GM19463 (cell line): ENCODE measurements around the gene EXD2.

ENCODE experiments used
- ATAC-seq: cut with Tn5 transposase; IDR thresholded peaks from one replicate; pipeline ENCODE4 v1.9.1; 2021; ENCODE audit warnings: mild to moderate bottlenecking, moderate library complexity; ENCODE audit not compliant: unreplicated experiment

EXD2 gene

DNA sequence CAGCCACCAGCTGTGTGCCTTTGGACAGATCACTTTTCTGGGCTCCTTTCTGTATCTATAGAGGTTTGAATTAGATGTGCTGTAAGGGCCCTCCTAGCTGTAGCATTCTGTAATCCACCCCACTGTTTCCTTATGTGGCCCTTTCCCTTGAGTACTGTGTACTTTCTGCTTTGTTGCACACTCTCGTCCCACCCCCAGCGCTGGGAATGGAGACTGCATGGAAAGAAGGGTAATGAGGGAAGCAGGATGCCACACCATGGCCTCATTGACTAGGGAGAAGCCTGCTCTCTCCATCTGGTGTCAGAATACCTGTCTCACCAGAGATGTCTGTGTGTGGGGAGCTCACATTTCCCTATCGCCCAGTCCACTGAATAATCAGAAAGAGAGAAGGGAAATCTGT is 55.0 kb downstream of the EXD2 start:
- ATAC-seq: no peak

DNA sequence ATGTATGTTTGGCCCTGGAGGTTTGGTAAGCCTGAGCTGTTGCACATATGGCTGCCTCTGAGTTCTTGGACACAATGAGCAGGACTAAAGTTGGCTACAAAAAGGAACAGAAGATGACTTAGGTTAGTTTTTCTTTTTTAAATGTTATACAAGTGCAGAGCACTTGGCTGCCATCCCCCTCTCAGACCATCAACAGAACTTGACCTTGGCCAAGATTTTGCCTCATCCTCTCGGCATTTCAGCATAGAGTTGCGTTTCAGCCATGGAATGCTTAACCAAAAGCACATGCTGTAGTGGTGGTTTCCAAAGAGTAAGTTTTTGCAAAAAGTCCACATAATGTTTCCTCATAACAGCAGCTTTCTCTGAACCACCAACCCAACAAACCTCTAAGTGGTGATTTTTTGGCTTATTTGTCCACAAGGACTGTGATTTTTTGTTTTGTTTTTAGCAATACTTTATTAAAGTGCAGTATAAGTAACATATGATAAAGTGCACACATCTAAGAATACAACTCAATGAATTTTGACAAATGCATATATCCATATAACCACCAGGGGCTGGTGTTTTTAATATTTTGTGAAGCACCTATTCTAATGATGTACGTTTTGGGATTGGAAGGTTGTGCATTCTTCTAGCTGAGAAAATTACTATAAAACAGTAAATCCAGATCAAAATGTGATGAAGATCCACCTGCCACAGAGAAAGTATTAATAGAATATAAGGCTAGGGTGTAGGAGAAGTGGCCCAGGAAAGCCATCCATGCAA is 56.6 kb downstream of the EXD2 start:
- ATAC-seq: no peak

DNA sequence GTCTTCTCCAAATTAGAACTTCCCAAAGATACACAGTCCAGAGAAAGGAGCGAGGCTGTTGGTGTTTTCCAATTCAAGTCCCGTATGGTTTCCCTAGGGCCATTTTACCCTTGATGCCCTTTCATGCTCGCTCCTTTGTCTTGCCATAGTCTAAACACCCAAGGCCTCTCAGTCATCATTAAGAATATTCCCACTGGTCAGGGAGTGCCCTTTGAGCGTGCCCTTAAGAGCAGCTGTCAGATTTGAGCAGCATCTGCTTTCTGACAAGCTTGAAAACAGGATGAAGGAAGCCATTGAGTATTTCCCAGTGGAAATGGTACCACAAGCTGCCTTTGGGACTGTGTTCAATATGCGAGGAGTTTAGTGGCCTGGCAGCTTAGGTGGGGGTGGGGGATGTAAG is 58.3 kb downstream of the EXD2 start:
- no peak for ATAC-seq

DNA sequence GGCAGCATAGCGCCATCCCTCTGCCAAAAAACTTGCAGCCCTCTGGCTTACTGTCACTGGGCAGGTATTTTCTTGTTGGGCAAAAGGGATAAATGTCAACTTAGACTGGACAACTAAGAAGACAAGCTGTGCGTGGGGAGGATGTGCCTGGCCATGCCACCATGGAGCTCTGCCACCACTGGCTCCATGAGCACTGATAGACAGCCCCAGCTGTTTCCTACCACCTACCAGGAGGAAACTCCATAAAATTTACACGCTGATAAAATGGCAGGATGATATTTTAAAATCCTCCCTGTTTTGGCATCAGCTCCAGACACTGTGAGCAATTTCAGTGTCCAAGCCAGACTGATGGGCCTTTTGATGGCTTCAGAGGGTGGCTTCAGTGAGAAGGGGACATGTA is 61.6 kb downstream of the EXD2 start:
- ATAC-seq: no peak

DNA sequence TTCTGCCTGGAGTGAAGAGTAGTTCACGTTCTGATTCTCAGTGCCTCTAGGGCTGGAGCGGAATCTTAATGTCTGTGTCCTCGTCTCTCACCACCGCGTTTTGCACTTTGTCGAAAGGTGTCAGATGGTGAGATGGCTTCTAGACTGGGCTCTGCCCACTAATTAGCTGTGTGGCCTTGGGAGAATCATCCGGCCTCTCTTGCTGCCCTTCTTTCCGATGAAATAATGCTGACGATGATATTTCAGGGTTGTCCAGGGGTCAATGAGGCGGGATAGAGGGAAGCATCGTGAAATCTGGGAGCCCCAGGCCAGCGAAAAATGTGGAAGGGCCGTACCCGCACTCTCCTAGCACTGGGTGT is 67.8 kb downstream of the EXD2 start:
- ATAC-seq: no peak

DNA sequence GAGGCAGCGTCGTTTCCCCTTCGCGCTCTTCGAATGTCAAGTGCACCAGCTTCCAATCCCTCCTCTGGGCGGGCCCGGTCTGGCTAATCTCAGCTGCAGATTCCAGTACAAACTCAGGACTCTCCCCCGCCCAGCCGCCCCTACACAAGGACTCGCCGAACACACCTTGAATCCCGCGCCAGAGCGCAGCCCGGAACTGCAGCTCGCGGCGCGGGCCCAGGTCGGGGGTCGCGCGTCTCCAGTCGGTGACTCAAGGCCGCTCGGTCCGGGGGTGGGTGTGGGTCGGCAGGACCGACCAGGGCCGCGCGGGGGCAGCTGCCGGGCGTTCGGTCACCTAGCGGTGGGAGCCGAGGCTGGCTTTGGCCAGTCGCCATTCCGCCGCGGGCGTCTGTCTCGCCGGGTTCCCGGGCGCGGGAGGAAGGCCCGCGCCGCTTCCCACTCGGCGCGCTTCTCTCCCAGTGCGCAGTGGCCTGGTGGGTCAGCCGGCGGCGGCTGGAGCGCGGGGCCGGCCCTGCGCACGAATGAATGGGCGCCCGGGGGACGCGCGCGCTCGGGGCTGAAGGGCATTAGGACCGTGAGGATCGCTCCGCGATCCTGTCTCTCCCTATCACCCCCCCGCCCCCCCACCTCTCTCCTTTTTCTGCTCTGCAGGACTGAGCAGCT is 68.4 kb downstream of the EXD2 start, which contains the start of gene GALNT16:
Gene GALNT16 (plus strand): TSS at position 632 of the 663 bp plus-strand sequence. CDS start 133 bp downstream, outside the sequence.
- ATAC-seq: no peak

DNA sequence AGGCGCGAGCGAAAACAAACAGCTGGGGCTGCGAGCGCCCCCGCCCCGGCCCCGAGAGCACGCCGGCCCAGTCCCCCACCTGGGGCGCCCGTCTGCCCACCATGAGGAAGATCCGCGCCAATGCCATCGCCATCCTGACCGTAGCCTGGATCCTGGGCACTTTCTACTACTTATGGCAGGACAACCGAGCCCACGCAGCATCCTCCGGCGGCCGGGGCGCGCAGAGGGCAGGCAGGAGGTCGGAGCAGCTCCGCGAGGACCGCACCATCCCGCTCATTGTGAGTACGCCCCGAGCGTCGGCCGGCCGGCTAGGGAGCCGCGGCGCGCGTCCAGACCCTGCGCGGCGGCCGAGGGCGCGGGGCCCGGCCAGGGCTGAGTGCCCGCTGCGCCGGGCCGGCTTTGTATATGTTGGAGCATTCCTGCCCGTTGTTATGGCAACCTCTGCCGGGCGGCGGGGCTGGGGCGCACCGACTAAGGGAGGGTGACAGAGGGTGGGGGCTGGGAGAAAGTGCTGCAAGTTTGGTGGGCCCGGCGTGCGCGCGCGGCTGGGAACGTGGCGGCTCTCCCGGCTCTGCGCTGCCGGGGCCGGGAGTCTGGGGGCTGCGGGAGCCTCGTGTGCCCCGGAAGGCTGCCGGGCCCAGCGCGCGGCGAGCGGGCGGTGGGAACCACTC is 69.0 kb downstream of the EXD2 start:
- ATAC-seq: no peak

DNA sequence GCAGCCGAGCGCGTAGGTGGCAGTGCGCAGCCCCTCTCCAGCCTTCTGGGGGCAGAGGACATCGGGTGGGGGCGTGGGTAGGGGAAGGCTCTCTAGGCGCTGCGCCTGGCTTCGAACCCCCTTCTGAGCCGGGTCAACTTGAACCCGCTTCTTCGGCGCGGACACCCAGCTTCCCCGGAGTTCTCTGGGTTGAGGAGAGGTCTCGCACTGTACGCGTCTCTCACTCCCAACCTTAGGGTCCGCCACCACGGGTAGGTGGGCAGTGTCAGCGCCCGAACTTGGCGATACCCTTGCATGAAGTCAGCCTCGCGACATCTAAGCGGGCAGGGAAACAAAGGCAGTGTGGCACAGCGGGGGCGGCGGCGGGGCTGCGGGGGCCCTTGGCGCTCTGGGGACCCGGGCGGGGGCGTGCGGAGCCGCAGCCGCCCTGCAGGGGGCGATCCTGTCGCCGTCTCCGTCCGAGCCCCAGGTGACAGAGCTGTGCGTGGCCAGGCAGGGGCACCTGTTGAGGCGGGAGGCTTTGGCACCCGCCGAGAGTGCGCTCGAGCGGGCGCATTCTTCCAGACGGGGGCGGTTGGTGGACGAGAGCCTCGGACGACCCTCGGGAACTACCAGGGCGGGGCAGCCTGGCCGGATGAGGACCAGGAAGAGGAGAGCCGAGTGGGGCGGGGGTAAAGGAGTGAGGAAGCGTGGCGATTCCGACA is 69.7 kb downstream of the EXD2 start:
- peak; percentile 48 for ATAC-seq

DNA sequence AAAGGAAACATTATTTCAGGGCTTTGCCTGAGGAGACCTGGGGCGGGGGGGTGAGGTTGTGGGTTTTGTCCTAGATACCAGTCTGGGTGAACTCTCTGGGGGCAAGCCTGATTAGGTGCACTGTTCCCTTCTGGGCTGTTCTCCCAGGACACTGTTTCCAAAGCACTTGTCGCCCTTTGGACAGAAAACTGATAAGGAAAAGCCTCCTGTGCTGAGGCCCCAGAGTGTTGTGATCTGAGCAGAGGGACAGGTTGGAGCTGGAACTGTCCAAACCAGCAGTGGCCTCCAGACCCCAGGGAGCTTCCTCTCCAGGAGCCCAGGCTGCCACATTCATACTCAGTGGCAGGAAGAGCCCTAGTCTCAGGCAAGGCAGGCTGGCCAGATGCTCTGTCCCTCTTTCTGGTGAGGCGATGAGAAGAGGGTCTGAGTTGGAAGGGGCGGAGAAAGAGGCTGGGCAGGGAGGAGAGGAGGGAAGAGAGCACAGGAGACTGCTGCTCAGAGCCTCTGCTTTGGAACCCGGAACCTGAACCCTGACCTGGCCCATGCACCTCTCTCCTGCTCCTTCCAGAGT is 70.5 kb downstream of the EXD2 start:
- no peak for ATAC-seq

DNA sequence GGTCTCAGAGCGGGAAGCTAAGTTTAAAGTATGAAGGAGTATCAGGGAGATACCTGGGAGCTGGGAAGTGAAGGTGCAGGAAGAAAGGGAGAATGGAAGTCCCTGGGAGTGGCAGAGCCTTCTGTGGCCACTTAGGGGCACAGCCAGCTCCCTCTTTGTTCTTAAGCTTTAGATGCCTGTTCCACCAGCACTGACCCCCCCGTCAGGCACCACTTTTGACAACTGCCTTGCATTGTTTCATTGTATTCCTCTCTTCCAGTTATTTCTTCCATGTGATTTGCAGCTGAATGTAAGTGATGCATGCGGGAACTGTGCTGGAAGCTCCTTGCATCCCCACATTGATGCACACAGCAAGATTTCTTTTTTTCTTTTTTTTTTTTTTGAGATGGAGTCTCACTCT is 71.2 kb downstream of the EXD2 start:
- ATAC-seq: no peak

DNA sequence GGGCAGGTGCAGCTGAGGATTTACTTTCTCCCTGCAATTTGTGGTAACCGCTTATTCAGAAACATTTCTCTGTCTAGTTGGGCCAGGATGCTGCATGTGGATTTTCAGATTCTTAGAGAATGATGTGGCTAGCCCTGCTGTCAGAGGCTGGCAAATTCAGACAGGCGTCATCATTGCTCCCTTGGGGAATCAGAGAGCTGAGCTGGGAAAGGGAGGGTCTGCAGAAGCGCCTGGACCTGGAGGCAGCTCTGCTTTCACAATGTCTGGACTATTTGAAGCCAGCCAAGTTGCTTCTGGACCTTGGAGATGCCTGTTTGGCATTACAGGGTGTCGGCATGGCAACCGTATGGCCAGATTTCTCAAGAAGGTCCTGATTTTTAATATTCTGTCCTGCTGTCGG is 72.1 kb downstream of the EXD2 start:
- no peak for ATAC-seq

DNA sequence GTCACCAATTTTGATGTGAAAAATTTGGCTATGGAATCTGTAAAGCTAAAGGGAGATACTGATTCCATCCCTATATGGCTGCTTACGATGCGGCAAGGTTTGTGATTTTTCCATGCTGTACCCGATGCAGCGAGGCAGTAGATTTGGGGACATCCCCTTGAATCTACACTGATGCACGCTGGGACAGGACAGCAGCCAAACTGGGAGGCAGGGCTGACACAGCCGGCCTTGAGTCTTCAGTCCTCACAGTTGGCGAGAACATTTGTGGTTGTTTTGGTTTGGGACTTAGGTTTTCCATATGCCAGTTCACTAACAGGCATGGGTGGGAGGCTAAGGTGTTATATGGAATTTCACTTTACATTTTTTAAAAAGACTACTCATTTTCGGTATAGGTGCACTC is 72.5 kb downstream of the EXD2 start:
- no peak for ATAC-seq

DNA sequence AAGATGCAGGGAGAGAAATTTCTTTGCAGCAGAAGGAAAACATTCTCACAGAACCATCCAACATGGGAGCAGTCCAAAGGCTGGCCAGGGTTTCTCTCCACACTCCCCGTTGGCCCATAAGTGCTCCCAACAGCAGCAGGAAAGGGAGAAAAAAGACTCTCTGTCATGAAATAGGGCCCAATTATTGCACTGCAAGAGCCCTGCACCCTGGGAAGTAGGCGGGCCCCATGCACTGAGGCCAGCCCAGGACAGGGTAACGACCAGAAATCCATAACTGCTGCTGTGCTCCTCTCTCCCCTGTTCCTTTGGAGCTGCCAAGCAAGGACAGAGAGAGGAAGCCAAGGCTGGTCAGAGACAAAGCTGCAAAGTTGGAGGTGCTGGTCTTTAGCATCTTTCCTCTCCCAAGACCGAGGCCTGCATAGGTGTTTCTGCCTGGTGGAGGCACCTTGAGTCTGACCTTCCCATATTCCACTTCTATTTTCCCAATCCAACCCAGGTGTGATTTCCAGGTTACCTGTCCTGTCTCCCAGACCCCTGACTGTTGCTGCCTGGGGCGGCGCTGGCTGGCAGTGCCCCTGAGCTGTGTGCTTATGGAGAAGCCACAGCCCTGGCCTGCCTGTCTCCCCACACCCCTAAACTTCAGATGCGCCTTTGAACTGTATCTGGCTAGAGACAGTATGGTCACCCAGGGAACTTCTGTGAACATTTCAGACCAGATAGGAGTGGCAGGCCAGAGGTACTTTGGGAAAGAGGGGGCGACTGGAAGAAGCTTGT is 75.5 kb downstream of the EXD2 start:
- ATAC-seq: no peak

DNA sequence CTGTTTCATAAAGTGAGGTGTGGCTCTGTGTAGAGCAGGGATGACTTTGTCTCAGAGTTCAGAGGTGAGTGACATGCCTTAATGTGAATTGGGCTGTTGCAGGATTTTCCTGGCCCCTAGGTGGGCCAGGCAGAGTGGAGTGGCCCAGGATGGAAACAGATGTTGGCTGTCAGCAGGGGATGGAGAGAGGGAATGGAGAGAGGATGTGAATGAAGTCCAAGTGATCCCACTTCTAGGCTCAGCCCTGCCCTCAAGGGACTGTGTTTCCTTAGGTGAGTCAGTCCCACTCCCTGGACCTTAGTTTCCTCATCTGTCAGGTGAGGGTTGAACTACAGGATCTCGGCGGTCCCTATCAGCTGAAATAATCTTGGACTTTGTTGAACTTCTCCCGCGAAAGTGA is 76.2 kb downstream of the EXD2 start:
- ATAC-seq: no peak

DNA sequence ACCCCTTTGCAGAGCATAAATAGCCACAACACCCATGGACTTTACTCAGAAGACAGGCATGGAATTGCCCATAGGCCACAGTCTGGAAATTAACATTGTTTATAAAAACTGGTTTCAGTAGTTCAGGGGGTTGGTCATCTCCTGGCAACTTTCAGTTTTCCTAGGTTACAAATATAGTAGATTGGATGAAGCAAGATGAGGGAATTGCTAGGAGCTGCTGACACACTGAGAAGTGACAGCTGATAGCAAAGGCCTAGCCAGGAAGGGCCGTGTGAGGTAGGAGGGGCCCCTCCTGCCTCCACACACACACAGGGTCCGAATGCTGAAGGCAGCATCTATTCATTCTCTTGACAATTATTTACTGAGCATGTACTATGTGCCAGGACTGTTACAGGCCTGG is 76.9 kb downstream of the EXD2 start:
- no peak for ATAC-seq

DNA sequence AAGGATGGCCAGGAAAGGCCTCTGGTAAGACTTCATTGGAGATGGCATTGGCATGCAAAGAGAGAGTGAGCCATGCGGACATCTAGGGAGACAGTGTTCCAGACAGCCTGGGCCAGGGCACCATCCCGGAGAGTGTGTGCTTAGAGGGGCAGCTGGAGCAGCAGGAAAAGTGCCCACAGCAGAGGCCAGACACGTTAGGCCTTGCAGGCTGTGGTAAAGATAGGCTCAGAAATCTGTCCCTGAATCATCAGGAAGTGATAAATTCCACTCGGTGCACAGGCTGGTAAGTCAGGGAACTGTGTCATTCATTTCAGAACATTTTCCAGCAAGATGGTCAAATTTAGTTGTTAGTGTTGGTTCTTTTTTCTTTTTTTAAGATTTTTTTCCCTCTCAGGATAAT is 77.5 kb downstream of the EXD2 start:
- no peak for ATAC-seq

DNA sequence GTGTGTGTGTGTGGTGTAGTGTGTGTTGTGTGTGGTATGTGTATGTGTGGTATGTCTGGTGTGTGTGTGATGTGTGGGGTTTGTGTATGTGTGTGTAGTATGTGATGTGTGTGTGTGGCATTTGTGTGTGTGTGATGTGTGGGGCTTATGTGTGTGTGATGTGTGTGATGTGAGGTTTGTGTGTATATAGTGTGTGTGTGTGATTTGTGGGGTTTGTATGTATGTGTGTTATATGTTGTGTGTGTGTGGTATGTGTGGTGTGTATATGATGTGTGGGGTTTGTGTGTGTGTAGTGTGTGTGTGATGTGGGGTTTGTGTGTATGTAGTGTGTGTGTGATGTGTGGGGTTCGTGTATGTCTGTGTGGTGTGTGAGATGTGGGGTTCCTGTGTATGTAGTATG is 78.1 kb downstream of the EXD2 start:
- ATAC-seq: no peak

DNA sequence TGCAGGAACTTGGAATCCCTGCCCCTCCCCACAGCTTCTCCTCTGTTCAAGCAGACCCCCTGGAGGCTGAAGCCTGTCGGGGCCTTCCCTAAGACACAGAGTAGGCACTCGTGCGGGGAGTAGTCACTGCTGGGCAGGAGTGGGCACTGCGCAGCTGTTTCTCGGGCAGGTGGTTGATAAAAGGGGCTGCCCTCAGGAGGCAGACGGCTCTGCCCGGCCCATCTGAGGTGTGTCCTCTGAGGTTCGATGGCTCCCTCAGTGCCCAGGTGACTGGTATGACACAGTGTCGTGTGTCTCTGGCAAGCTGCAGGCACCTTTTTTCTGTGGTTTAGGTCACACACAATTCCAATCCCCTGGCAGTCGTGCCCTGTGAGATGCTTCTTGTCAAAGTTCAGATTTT is 78.8 kb downstream of the EXD2 start:
- no peak for ATAC-seq

DNA sequence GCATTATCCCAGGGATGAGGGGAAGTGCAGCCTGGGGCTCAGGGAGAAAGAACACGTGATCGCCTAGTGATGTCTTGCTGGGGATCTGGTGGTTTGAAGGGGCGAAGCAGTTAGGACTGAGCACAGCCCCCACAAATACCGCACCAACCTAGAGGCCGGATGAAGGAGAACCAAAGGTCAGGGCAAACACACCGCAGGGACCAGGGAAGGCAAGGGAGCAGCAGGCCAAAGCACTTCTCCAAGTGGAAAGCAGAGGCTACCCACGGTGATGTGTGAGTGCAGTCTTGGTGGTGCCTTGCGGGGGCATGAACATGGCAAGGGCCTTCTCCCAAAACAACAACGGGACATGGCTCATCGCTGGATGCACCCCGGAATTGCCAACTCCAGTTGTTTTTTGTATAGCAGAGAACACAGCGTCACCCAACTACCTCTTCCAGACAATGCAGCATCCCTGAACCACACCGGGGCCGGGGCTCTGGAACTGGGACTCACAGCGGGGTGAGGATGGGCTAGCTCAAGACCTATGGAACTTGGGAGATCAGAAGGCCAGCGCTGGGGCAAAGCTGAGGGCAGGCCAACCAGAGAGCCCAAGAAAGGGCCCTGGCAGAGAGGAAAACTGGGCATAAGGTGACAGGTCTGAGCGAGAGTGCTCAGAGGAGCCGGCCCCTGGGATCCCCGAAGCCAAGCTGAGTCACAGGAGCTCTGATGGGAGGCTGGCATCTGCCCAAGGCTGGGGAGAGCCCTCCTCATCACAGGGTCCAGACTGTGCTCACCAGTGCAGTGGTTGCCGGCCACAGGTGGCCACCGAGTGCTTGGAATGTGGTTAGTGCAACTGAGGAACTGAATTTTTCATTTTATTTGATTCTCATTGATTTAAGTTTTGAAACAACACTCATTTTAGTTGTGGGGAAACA is 79.8 kb downstream of the EXD2 start:
- ATAC-seq: no peak
